ENCODE results near the gene NTM. TPM values are rescaled to one million over a fixed set of nuclear protein-coding genes. Genes with fewer than 3 reads are reported as not detected.
A peak's percentile ranks its signal among the peaks of the same experiment; 100 is the strongest.

Gene NTM
- total and polyA plus RNA-seq, 2 experiments from 2014 or later: 1.1 to 1.7 TPM

DNA sequence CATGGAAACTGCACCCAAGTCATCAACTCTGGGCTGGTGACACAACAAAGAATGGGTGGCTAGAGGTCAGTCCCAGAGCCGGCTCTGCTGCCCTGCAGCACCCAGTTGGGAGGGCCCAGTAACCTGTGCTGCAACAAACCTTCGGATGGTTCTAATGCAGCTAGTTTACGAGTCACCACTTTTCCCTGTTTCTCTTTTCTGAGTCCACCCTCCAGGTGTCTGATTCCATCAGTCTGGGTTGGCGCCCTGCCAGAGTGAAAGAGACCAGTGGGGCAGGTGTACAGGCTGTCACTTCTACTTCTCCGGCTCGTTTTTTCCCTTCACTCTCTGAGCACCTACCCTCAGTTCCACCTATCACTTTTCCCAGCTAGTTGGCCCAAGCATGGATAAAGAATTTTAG lies 572.9 kb downstream of the NTM start:
- Histone ChIP-seq H3K27ac (no peak overlapping the region), H3K4me1 (ENCODE audit: low read depth) (peaks cover 5% of the 10 kb centered on the region), H3K27me3 (peaks cover 8% of the 10 kb centered on the region), H3K36me3 (no peaks in the 10 kb centered on the region), H3K9me3 (ENCODE audit: low read depth) (no peaks in the 10 kb centered on the region), H3K4me3 (no peak overlapping the region)
- DNase-seq (ENCODE audit: low read depth in 1 of 2, low spot score in 1 of 2): no peak
- TF ChIP-seq, protein P1, sequence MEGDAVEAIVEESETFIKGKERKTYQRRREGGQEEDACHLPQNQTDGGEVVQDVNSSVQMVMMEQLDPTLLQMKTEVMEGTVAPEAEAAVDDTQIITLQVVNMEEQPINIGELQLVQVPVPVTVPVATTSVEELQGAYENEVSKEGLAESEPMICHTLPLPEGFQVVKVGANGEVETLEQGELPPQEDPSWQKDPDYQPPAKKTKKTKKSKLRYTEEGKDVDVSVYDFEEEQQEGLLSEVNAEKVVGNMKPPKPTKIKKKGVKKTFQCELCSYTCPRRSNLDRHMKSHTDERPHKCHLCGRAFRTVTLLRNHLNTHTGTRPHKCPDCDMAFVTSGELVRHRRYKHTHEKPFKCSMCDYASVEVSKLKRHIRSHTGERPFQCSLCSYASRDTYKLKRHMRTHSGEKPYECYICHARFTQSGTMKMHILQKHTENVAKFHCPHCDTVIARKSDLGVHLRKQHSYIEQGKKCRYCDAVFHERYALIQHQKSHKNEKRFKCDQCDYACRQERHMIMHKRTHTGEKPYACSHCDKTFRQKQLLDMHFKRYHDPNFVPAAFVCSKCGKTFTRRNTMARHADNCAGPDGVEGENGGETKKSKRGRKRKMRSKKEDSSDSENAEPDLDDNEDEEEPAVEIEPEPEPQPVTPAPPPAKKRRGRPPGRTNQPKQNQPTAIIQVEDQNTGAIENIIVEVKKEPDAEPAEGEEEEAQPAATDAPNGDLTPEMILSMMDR (IDR thresholded peaks at IDR 0.05; ENCODE audit: low read depth, low read length): no peak

DNA sequence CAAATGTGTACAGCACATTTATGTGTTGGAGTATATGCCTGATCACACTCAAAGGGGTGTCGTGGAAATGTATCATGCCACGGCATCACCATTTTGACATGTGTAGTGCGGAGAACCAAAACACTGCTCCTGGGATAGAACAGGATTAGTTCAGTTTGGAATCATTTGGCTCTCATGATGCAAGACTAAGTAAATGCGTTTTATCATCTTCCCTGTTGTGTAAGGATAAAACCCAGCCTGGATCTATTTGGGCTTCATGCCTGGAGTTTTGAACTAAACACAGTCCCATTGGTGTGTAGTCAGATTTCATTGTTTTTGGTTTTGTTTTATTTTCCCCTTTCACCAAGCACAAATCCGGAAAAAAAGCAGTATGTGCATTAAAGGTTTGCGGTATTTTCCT lies 574.3 kb downstream of the NTM start:
- DNase-seq (ENCODE audit: low read depth in 1 of 2, low spot score in 1 of 2): peak in 1 of 2 donors; percentile 76
- Histone ChIP-seq H3K4me1 (ENCODE audit: low read depth) (peaks cover 5% of the 10 kb centered on the region), H3K36me3 (no peaks in the 10 kb centered on the region), H3K27me3 (peaks cover 4% of the 10 kb centered on the region), H3K27ac (no peak overlapping the region), H3K9me3 (ENCODE audit: low read depth) (no peaks in the 10 kb centered on the region), H3K4me3 (no peak overlapping the region)
- TF ChIP-seq, protein P1 (IDR thresholded peaks at IDR 0.05; ENCODE audit: low read depth, low read length): no peak

DNA sequence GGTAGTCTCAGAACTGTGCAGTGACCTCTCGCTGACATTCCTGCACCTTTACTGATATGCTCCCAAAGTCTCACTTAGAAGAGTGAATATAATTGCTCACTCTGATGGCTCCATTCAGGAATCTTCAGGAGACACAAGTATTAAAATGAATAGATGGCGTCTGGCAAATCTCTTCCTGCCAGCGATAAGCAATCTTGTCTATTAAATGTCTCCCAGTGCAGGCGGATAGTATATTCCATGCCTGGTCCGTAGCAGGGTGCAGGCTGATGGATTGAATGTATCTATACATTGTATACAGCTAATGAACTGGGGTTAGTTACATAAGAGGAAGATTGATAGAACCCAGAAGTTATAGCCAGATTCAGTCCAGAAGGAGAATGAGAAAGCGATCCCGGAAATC lies 575.3 kb downstream of the NTM start:
- peaks cover 5% of the 10 kb centered on the region for H3K4me1 ChIP-seq (ENCODE audit: low read depth)
- no peaks in the 10 kb centered on the region for H3K9me3 ChIP-seq (ENCODE audit: low read depth)
- TF ChIP-seq, protein P1 (IDR thresholded peaks at IDR 0.05; ENCODE audit: low read depth, low read length): no peak
- DNase-seq (ENCODE audit: low read depth in 1 of 2, low spot score in 1 of 2): no peak
- H3K36me3 ChIP-seq: no peaks in the 10 kb centered on the region
- H3K27me3 ChIP-seq: no peaks in the 10 kb centered on the region
- no peak overlapping the region for H3K27ac ChIP-seq
- H3K4me3 ChIP-seq: no peak overlapping the region

DNA sequence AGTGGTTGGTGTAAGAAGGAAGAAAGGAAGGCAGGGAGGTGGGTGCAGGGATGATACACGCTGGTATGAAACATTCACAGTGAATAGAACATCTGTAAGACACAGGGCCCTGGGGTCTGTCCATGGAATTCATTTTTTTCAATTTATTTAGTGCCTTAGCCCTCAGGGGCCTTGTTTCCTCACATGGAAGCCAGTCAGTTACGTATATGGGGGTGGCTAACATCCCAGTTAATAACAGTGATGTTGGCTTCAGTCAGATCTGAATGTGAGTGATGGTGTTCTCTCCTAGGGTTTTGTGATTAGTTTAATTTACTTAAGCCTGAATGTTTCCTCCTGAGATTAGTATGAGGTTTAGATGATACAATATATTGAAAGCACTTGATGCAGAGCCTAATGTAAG lies 577.1 kb downstream of the NTM start:
- Histone ChIP-seq H3K36me3 (no peaks in the 10 kb centered on the region), H3K27ac (no peak overlapping the region), H3K9me3 (ENCODE audit: low read depth) (no peaks in the 10 kb centered on the region), H3K4me1 (ENCODE audit: low read depth) (peaks cover 5% of the 10 kb centered on the region), H3K4me3 (no peak overlapping the region), H3K27me3 (no peaks in the 10 kb centered on the region)
- DNase-seq (ENCODE audit: low read depth in 1 of 2, low spot score in 1 of 2): no peak
- TF ChIP-seq, protein P1 (IDR thresholded peaks at IDR 0.05; ENCODE audit: low read depth, low read length): no peak

DNA sequence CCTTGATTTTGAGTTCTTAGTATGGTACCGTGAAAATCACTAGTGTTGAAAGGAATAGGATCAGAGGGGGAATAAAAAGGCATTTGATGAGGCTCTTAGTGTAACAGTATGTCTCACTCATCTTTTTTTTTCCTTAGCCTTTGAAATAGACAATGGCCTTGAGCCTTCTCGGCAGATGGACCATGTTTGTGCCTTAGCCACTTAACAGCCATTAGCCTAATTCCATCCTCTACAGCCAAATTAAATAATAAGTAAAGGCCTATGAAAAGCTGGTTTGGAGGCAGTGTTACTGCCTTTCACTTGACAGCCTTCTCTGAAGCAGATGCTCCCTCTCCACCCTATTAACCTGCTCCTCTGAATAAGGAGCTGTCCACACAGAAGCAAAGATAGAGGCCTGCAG lies 580.7 kb downstream of the NTM start:
- DNase-seq (ENCODE audit: low read depth in 1 of 2, low spot score in 1 of 2): no peak
- Histone ChIP-seq H3K4me1 (ENCODE audit: low read depth) (no peaks in the 10 kb centered on the region), H3K9me3 (ENCODE audit: low read depth) (no peaks in the 10 kb centered on the region), H3K27me3 (no peaks in the 10 kb centered on the region), H3K27ac (no peak overlapping the region), H3K4me3 (no peak overlapping the region), H3K36me3 (no peaks in the 10 kb centered on the region)
- TF ChIP-seq, protein P1 (IDR thresholded peaks at IDR 0.05; ENCODE audit: low read depth, low read length): no peak

DNA sequence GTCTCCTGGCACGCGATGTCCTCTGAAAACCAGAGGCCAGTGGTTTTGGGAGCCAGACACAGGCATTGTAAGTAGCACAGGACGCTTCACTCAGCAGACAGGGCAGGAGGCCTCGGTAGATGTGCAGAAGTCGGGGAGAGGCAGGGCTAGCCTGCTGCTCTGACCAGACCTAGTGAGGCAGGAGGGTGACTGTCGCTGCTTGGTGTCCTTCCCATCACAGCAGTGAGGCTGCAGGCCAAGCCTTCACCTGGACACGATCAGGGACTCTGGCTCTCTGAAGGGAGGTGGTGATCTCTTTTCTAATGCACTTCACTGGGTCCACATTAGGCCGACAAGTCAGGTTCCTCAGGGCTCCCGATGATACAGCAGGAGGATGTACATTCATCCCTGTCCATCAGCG lies 583.7 kb downstream of the NTM start:
- no peak overlapping the region for H3K4me3 ChIP-seq
- H3K27ac ChIP-seq: no peak overlapping the region
- no peaks in the 10 kb centered on the region for H3K4me1 ChIP-seq (ENCODE audit: low read depth)
- H3K36me3 ChIP-seq: no peaks in the 10 kb centered on the region
- TF ChIP-seq, protein P1 (IDR thresholded peaks at IDR 0.05; ENCODE audit: low read depth, low read length): no peak
- DNase-seq (ENCODE audit: low read depth in 1 of 2, low spot score in 1 of 2): no peak
- H3K27me3 ChIP-seq: no peaks in the 10 kb centered on the region
- H3K9me3 ChIP-seq (ENCODE audit: low read depth): no peaks in the 10 kb centered on the region
